IPS-NIHi7 (cell line): Measurements from ENCODE around the gene ARHGAP18.

Source experiments
- DNase-seq: peaks from one replicate; pipeline ENCODE4 v3.0.0; 2012; ENCODE audit warnings: mixed read lengths; ENCODE audit errors: extremely low spot score

Gene ARHGAP18

DNA sequence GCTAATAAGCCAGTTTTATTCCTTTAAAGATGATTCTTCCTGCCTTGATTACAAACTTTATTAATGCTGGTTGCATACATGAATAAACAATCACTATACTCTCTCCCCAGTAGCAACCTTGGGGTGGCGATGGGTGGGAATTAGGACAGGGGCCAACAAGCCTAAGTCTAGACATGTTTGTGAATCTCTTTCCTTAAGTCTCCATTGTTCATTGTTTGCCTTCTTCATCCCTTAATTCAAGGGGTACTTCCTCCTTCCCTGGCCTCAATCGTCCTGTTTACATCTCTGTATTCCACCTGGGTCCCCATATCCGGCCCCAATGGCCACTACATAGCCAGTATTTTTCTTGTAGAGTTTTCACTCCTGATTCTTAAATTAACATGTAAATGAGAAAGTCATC is 66.0 kb downstream of the ARHGAP18 start:
- DNase-seq, result no peak

DNA sequence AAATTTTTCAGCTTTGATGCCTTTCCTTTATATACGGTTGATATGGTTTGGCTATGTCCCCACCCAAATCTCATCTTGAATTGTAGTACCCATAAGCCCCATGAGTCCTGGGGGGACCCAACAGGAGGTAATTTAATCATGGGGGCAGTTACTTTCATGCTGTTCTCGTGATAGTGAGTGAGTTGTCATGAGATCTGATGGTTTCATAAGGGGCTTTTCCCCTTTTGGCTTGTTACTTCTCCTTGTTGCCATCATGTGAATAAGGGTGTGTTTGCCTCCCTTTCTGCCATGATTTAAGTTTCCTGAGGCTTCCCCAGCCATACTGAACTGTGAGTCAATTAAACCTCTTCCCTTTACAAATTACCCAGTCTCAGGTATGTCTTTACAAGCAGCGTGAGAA is 66.8 kb downstream of the ARHGAP18 start:
- no peak for DNase-seq

DNA sequence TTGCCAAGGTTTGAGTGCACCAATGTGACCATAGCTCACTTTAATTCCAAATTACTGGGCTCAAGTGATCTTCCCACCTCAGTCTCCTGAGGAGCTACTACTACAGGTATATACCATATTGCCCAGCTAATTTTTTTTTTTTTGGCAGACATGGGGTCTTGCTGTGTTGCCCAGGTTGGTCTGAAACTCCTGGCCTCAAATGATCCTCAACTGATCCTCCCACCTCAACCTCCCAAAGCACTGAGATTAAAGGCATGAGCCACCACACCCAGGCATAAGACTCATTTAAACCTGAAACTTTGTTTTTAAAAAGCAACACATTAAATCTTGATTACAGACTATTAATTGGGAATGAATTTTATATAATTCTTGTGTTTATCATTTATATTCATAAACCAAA is 67.7 kb downstream of the ARHGAP18 start:
- DNase-seq, result no peak

DNA sequence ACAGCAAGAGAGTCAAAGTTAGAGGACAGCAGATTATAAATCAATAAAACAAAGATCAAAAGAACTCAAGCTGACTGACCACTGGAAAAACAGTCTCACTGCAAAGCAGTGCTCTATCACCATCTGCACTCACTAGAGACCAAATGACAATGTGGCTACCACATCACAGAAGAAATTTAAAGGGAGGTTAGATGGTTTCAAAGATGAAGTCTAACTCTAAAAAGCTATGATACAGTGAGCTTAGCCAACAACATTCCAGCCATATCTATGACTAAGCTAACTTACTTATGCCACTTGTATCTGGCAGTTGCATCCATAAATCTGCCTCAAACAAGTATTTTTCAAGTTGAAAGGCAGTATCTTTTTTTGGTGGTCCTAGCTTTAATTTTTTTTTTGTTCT is 68.6 kb downstream of the ARHGAP18 start:
- DNase-seq, result no peak

DNA sequence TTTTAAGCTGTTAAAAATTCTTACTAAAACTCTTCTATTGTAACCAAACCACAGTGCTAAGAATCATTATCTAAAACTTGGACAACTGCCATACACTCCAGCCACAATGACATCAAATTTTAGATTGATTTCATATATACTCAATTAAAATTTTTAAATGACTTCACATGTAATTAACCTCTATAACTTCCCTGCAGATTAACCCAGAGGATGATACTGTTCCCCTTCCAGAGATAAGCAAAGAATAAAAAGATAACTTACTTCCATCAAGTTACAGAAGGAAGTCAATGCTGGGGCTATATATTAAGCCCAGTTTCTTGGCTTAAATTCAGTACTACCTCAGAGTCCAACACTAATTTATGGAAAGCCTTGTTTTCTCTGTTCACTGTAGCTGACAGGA is 71.3 kb downstream of the ARHGAP18 start:
- no peak for DNase-seq

DNA sequence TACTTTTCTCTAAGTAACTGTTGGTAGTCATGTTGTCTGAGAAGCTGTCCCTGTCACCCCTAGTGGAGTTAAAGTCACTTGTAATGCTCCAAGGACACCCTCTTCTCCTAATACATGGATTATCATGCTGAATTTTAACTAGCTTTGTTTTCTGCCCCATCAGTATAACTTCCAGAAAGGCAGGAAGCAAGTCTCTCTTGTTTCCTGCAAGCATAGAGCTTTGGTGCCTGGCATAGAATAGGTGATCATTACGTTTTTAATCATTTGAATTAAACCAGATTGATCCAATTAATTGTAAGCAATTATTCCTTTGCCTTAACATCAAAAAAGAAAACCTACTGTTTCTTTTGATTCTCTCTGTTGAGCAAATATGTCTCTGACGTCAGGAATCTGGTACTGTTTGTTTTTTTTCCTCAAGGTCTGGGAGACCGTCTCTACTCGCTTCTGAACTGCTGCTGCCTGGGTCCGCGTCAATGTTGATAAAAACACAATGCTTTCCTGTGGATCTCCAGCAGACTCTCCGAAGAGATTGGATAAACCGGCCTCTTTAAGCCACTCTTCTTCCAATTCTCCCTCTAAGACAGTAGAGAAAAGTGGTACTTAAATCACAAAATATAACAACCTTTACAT is 71.8 kb downstream of the ARHGAP18 start:
- no peak for DNase-seq

DNA sequence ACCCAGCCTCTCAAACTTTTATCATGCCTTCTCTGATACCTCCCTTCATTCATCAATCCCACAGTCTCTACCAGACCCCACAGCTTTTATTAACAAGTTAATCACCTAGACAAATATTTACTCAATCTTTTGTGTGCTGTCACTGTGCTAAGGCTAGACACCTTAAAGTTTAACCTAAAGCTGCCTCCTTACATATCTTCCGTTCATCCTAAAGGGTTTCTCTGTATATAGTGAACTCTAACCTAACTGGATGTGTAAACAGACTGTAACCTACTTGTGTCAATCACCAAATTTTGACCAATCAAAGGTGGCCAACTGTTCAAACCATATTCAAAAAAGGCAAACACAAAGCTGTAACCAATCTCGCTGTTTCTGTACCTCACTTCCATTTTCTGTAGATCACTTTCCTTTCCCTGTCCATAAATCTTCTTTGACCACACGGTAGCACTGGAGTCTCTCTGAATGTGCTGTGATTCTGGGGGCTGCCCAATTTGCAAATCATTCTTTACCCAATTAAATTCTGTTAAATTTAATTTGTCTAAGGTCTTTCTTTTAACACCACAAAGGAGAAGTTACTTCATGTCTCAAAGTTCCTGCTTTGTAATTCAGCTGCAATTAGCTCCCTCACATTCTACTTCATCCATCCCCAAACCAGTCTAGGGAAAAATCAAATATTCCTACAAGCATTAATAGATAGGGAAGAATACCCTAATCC is 72.5 kb downstream of the ARHGAP18 start:
- DNase-seq, result no peak

DNA sequence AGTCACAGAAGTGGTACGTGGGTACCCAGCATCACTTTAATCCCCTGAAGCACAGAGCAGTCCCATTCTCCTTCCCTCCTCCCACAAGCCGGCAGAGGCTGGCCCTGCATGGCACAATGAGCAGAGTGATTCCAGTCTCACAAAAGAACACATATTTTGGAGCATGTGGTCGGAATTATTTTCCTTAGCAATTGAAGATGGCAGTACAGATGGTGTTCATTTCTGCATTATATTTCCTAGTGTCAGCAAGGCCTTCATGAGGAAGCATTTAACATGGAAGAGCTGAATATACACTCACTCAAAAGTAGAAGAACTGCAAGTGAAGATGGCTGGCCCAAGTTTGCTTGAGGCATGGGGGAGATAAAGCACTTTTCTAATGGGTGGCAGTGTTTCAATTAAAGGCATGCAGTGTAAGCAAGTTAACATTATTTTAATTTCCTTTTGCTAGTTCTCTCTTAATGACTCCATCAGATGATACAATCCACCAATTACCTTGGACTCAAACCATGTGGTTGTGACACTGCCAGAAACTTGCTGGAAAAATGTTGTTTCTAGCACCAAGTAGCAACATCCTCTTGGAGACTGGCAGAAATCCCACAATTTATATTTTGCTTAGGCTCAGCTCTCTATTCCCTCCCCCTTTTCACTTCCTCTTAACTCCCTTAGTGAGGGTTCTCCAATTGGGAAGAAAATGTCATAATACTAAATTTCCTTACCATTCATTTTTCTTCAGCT is 74.4 kb downstream of the ARHGAP18 start:
- DNase-seq, result no peak

DNA sequence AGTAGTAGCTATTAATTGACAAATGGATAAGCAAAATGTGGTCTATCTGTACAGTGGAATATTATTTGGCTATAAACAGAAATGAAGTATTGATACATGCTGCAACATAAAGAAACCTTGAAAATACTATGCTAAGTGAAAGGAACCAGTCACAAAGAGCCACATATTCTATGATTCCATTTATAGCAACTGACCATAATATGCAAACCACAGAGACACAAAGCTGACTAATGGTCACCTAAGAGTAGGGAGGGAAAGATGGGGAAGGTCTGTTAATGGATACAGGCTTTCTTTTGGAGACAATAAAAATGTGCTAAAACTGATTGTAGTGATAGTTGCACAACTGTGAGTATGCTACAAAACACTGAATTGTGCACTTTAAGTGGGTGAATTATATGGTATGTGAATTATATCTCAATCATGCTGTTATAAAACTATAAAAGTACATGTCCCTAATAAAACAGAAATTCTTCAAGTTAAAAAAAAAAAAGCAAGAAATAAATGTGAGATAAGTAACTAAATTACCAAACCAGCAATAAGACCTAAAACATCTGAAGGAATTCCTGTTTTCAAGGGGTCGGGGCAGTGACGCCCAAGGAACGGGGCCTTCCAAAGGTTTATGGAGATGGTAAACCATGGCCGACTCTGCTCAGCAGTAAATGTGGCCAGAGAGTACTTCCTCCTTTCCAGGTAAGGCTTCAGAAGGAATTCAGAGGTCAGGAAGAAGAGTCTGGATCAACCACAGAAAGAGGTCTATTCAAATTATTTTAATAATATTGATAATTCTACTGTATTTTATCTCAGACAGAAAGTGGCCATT is 75.4 kb downstream of the ARHGAP18 start:
- no peak for DNase-seq

DNA sequence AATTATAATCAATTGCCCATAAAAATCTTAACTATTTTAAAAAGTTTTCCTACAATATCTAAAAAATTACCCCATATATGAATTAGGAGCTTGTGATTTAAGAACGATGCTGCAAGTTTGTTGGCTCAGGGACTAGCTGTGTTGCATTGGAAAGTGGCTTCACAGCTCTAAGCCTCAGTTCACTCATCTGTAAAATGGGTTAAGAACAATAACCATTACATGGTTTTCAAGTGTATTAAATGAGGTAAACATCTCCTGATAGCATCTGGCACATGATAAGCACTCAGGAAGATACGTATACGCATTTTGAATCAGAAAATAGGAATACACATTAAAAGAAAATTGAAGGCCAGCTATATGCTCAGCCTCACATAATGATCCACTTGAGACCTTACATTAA is 76.4 kb downstream of the ARHGAP18 start:
- no peak for DNase-seq

DNA sequence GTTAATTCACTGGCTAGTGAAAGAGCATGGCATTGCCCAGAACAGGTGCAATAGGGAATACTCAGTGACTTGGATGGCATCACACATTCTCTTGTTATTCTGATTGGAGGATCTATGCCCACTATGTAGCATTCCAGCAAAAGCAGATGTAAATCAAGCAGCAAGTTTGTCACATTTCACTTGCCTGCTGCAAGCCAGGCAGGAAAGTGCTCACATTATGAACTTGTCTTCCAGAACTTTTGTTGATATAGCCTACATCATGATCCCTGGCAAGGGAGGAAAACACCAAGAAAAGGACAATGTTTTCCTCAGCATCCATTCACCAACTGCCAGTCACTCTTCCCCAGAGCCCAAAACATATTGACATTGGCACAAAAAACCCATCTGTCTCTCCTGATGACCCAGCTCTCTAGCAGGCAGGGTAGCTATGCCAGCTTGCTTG is 77.8 kb downstream of the ARHGAP18 start:
- DNase-seq, result no peak

DNA sequence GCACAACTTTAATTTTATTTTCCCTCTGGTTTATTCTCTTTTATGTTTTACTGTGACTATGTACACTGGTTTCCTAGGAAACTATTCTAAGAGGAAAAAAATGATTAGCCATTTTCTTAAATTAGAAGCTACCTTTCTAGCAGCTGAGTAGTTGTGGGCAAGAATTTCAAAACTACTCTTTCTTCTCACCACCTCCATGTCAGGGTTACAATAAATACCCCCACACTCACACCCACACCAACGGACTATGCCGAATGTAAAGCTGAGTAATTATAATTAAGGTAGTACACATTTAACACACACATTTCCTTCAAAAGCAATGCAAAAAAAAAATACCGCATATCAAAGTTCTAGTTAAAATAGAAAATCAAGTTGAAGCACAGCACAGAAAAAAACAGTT is 78.9 kb downstream of the ARHGAP18 start:
- DNase-seq, result no peak

DNA sequence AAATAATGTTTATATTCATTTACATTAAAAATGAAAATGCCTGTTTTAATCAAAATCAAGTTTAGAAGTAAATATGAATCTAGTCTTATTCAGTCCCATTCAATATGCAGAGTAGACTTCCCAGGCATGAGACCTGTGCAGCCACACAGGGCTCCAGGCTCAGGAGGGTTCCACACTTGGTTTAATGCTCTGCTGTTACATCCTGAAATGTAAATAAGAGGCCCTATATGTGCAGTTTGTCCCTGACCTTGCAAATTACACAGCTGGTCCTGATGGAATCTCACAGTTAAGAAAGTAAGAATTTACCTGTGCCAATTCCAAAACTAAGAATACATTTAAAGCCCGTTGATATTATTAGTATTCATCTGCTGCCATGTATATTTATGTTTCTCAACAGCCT is 79.4 kb downstream of the ARHGAP18 start:
- no peak for DNase-seq

DNA sequence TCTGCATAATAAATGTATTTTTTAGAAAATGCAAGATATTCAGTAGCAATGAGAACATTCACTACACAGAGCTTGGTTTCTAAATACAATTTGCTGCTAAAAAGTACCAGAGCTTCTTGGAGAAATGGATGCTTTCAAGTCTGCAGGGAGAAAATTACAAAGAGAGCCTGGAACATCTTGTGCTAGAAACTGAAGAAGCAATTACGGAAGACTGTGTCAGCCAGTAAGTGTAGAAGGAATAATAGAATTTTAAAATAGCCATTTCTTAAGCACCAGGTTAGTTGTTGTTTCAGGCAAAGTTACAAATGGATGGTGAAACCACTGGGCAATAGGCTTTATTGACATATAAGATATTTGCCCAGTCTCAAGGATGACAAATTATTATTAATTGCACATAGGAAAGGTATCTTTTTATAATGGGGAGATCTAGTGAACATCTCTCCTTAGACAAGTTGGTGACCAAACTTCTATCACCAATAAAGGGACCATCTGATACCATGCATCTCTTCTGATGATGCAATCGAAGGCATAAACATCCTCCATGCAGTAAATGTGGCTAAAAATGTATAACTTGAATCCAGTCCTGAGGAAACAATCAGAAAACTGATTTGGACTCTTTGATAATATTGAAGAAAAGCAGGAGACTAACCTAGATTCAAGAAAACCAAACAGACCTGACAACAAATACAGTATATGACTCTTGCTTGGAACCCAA is 81.7 kb downstream of the ARHGAP18 start:
- DNase-seq, result no peak

DNA sequence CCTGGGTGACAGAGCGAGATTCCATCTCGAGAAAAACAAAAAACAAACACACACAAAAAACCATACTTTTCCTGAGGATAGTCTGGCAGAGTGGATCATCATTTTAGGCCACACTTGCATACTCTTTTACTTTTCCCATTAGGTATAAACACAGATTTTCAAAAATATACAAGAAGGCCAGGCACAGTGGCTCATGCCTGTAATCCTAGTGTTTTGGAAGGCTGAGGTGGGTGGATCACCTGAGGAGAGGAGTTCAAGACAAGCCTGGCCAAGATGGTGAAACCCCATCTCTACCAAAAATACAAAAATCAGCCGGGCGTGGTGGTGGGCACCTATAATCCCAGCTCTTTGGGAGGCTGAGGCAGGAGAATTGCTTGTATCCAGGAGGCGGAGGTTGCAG is 85.5 kb downstream of the ARHGAP18 start:
- DNase-seq, result no peak

DNA sequence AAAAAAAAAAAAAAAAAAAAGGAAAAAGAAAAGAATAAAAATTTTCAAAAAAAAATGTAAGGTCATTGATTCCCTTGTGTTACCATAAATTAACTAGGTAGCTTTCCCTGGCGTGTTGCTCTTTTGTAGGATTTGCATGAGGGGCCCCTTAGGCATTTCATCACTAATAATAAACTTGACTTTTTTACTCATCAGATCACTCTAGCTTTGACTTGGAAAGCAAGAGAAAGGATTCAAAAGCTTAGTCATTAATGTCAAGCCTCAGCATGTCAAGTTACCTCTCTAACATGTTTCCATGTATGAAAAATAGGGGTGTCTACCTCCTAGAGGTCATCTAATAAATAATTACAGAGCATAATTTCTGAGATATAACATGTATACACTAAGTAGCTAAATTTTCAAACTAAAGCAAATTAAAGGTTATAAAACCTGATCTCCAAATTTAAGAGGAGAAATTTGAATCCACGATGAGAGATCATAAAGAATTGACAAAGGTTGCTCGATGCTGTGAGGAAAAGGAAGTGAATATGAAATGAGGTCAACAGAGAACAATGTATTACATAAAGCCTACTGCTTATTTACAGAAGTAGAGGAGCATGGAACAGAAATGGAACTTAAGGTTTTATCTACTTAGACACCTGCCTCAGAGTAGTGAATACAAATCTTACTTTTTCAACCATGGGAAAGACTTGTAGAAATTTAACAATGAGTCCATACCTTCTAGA is 86.8 kb downstream of the ARHGAP18 start:
- DNase-seq, result no peak

DNA sequence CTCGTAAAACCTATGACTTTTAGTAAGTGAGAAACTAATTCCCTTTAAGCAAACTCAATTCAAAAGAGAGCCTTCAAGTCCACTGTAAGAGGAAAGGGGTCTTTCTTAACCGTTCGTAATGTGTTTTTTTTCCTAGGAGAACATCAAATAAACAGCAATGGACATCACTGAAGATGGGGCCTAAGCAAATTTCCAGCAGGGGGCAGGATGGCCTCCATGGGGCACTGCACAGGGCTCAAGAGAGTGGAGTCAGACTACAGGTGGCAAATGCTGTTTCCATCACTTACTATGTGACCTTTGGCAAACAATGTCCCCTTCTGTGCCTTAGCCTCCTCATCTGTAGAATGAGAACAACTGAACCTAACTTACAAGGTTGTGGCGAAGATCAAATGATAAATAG is 88.7 kb downstream of the ARHGAP18 start:
- peak; percentile 46 for DNase-seq

DNA sequence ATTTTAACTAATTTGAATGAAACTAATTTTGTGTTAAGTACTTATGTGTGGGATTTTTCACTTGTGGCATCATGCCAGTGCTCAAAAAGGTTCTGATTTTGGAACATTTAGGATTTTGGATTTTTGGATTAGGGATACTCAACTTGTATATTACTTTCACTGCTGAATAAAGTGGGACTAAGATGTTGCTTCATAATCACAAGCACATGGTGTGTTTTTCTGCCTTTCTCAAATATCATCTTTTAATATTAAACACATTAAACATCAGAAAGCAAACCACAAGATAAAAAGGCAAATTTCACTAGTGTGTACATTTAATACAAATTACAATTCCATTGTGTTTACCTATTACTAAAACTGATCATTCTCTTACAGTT is 89.8 kb downstream of the ARHGAP18 start:
- no peak for DNase-seq

DNA sequence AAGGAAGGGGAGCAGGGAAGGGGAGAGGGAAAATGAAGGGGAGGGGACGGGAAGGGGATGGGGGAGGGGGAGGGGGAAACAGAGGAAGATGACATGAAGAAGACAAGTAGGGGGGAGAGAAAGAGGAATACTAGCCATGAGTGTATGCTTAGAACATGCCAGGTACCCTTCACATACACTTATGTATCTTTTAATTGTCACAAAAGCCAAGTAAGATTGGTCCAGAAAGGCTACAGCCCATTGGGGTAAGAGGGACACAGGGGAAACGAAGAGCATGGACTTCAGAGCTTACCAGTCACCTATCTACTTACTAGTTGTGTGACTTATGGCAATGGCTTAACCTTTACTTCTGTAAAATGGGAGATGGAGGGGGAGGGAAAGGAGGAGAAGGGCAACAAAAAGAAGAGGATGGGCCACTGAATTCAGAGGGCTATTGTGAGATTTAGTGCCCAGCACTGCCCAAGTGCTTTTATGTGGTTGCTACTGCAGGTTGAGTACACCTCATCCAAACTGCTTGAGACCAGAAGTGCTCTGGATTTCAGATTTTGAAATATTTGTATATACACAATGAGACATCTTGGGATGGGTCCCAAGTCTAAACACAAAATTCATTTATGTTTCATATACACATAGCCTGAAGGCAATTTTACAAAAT is 90.3 kb downstream of the ARHGAP18 start:
- DNase-seq, result no peak

DNA sequence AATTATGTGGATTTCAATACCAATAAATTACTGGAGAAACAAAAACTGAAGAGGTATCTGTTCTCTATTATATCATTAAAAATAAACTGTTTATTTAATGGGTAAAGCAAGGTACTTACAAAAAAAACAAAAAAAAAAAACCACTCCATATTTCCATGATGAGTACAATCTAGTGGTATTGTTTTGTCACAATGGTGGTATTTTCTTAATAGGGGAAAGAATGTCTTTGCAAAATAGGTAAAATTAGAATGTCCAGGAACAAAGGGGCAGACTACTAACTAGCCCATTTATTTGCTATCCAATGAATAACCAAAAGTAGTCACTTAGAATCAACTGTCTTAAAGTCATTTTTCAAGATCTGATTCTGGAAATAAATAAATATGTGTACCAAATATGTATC is 92.0 kb downstream of the ARHGAP18 start:
- DNase-seq, result no peak
